GM19328 (cell line): ENCODE results near the gene ARFRP1.

Experiments used
- ATAC-seq: cut with Tn5 transposase; IDR thresholded peaks from one replicate; pipeline ENCODE4 v1.9.1; 2021; ENCODE audit warnings: mild to moderate bottlenecking, moderate library complexity; ENCODE audit not compliant: unreplicated experiment

ARFRP1 gene

GRCh38 chr20:63702751-63703470 is 4.9 kb downstream of the ARFRP1 start:
- no peak for ATAC-seq

GRCh38 chr20:63702036-63702665 is 5.6 kb downstream of the ARFRP1 start:
- ATAC-seq = no peak

GRCh38 chr20:63701329-63702035 is 6.3 kb downstream of the ARFRP1 start:
- no peak for ATAC-seq

GRCh38 chr20:63701051-63701328 is 6.8 kb downstream of the ARFRP1 start:
- no peak for ATAC-seq

- no peak for ATAC-seq
These were observed 7.4 kb downstream of the ARFRP1 start for GRCh38 chr20:63700199-63701050.

- no peak for ATAC-seq
These were observed 8.1 kb downstream of the ARFRP1 start for GRCh38 chr20:63699466-63700198.

GRCh38 chr20:63698739-63699465 is 8.9 kb downstream of the ARFRP1 start:
- ATAC-seq = no peak

- no peak for ATAC-seq
These were observed 9.8 kb downstream of the ARFRP1 start for GRCh38 chr20:63697868-63698545.

- ATAC-seq = no peak
These were observed 10.4 kb downstream of the ARFRP1 start for GRCh38 chr20:63697357-63697867.

- no peak for ATAC-seq
These were observed 11.0 kb downstream of the ARFRP1 start, which contains the start of gene TNFRSF6B for GRCh38 chr20:63696628-63697356. Gene TNFRSF6B (plus strand): TSS chr20:63696652. CDS start chr20:63696768, 116 bp downstream.

- ATAC-seq = no peak
These were observed 11.5 kb downstream of the ARFRP1 start for GRCh38 chr20:63696306-63696627.

GRCh38 chr20:63695424-63696305 is 12.1 kb downstream of the ARFRP1 start:
- ATAC-seq = no peak

- no peak for ATAC-seq
These were observed 13.0 kb downstream of the ARFRP1 start for GRCh38 chr20:63694584-63695423.

- no peak for ATAC-seq
These were observed 13.8 kb downstream of the ARFRP1 start for GRCh38 chr20:63693733-63694583.

- ATAC-seq = no peak
These were observed 14.6 kb downstream of the ARFRP1 start for GRCh38 chr20:63693083-63693732.
